HepG2 (cell line): ENCODE data around the gene PSD. TPM values are rescaled to one million over a fixed set of nuclear protein-coding genes. Genes with fewer than 3 reads are reported as not detected.

Experiments
- DR1 ChIP-seq: sonication (generic); formaldehyde crosslinking; IDR thresholded peaks from 2 replicates; pipeline ENCODE4 v1.8.0; 2021; ENCODE audit warnings: mild to moderate bottlenecking, missing genetic modification reagents, inconsistent platforms
- ELF1 ChIP-seq: sonication (generic); formaldehyde crosslinking; IDR thresholded peaks from 2 replicates; pipeline ENCODE4 v1.4.0; 2020; ENCODE audit warnings: missing genetic modification reagents
- FIP1L1 ChIP-seq: fragments of 200-400 bp; formaldehyde crosslinking; IDR thresholded peaks from 2 replicates; pipeline ENCODE4 v1.6.1; 2018; ENCODE audit warnings: low read depth, mild to moderate bottlenecking, low read length, moderate library complexity, borderline replicate concordance; ENCODE audit not compliant: insufficient read depth
- GABPB1 ChIP-seq: IDR thresholded peaks from 2 replicates; pipeline ENCODE4 v1.6.1; 2016; ENCODE audit warnings: mild to moderate bottlenecking, missing genetic modification reagents, moderate library complexity, missing compliant biosample characterization
- HOXA7 ChIP-seq: sonication (generic); formaldehyde crosslinking; IDR thresholded peaks from 2 replicates; pipeline ENCODE4 v1.8.1; 2022; ENCODE audit warnings: mild to moderate bottlenecking, missing genetic modification reagents, moderate library complexity
- ISX ChIP-seq: sonication (generic); formaldehyde crosslinking; conservative IDR thresholded peaks from 2 replicates; pipeline ENCODE4 v1.5.0; 2020; ENCODE audit warnings: missing genetic modification reagents
- MIER3 ChIP-seq: IDR thresholded peaks from 2 replicates; pipeline ENCODE4 v1.6.1; 2016; ENCODE audit warnings: missing compliant biosample characterization, borderline replicate concordance
- NFE2 ChIP-seq: sonication (generic); formaldehyde crosslinking; IDR thresholded peaks from 2 replicates; pipeline ENCODE4 v1.4.0; 2020; ENCODE audit warnings: missing genetic modification reagents
- NFE2L2 ChIP-seq: fragments of 150-350 bp; IDR thresholded peaks from 2 replicates; pipeline ENCODE4 v1.6.1; 2014; ENCODE audit warnings: low read length
- PAX8 ChIP-seq: sonication (generic); formaldehyde crosslinking; IDR thresholded peaks from 2 replicates; pipeline ENCODE4 v1.8.0; 2022; ENCODE audit warnings: mild to moderate bottlenecking, missing genetic modification reagents, borderline replicate concordance
- SIN3B ChIP-seq: fragments of 150-350 bp; IDR thresholded peaks from 2 replicates; pipeline ENCODE4 v1.6.1; 2014; ENCODE audit warnings: low read length
- SMARCC2 ChIP-seq: fragments of 450-650 bp; IDR thresholded peaks from 2 replicates; pipeline ENCODE4 v1.6.1; 2017; ENCODE audit warnings: antibody characterized with exemption, mild to moderate bottlenecking
- TCF7L2 ChIP-seq: IDR thresholded peaks from 2 replicates; pipeline ENCODE4 v1.6.1; 2011; ENCODE audit warnings: mild to moderate bottlenecking, low read depth, low read length, moderate library complexity
- ZBTB20 ChIP-seq: sonication (generic); formaldehyde crosslinking; IDR thresholded peaks from 2 replicates; pipeline ENCODE4 v1.8.1; 2023; ENCODE audit warnings: missing genetic modification reagents, low read depth, mild to moderate bottlenecking, borderline replicate concordance
- ZEB1 ChIP-seq: IDR thresholded peaks from 2 replicates; pipeline ENCODE4 v1.6.1; 2012; ENCODE audit warnings: mild to moderate bottlenecking, low read depth, inconsistent platforms; ENCODE audit not compliant: insufficient replicate concordance
- ZNF256 ChIP-seq: sonication (generic); formaldehyde crosslinking; conservative IDR thresholded peaks from 2 replicates; pipeline ENCODE4 v1.4.0; 2020; ENCODE audit warnings: missing genetic modification reagents
- ZNF562 ChIP-seq: sonication (generic); formaldehyde crosslinking; IDR thresholded peaks from 2 replicates; pipeline ENCODE4 v1.8.0; 2022; ENCODE audit warnings: missing genetic modification reagents, borderline replicate concordance
- ZNF615 ChIP-seq: sonication (generic); formaldehyde crosslinking; IDR thresholded peaks from 2 replicates; pipeline ENCODE4 v1.5.0; 2020; ENCODE audit warnings: mild to moderate bottlenecking, missing genetic modification reagents, borderline replicate concordance
- ZNF709 ChIP-seq: sonication (generic); formaldehyde crosslinking; IDR thresholded peaks from 2 replicates; pipeline ENCODE4 v1.5.0; 2020; ENCODE audit warnings: mild to moderate bottlenecking, missing genetic modification reagents
- ZNF746 ChIP-seq: sonication (generic); formaldehyde crosslinking; IDR thresholded peaks from 2 replicates; pipeline ENCODE4 v1.8.0; 2022; ENCODE audit warnings: mild to moderate bottlenecking, missing genetic modification reagents
- ZSCAN9 ChIP-seq: IDR thresholded peaks from 2 replicates; pipeline ENCODE4 v1.6.1; 2016; ENCODE audit warnings: borderline replicate concordance
- polyA plus RNA-seq, 8 experiments: library from polyadenylated mRNA; depleted of rRNA in 3 of 8; stranded (reverse) in 7 of 8; unstranded in 1 of 8; fragments of >200 nt; fragmentation: Illumina TruSeq in 4 of 8; extraction: Trizol in 4 of 8; gene quantifications; 2 replicates each; pipeline versions ENCODE4 v1.2.1 to v1.2.3, GENCODE V29; 2011 to 2016; ENCODE audit warnings: low read depth in 4 of 8, missing spikeins in 1 of 8, mixed read lengths in 1 of 8; ENCODE audit not compliant: insufficient read depth in 1 of 8
- total RNA-seq, 5 experiments: library from RNA; depleted of rRNA; stranded (reverse); fragments of >200 nt; fragmentation: Illumina TruSeq; extraction: Trizol; gene quantifications; 2 replicates each; pipeline ENCODE4 v1.2.3, GENCODE V29; 2016; ENCODE audit warnings: low read depth in 1 of 5
- TF ChIP-seq, protein P1 (sequence below): sonication (generic); formaldehyde crosslinking; IDR thresholded peaks from 2 replicates; pipeline ENCODE4 v1.4.0; 2020; ENCODE audit warnings: missing genetic modification reagents
- TF ChIP-seq, protein P2 (sequence below): sonication (generic); formaldehyde crosslinking; IDR thresholded peaks from 2 replicates; pipeline ENCODE4 v1.5.1; 2020; ENCODE audit warnings: mild to moderate bottlenecking, missing genetic modification reagents, borderline replicate concordance
- TF ChIP-seq, protein P3 (sequence below): sonication (generic); formaldehyde crosslinking; IDR thresholded peaks from 2 replicates; pipeline ENCODE4 v1.5.1; 2020; ENCODE audit warnings: missing genetic modification reagents, mild to moderate bottlenecking, borderline replicate concordance
- TF ChIP-seq, protein P4 (sequence below): sonication (generic); formaldehyde crosslinking; IDR thresholded peaks from 2 replicates; pipeline ENCODE4 v1.4.0; 2020; ENCODE audit warnings: missing genetic modification reagents; ENCODE audit errors: not compliant biosample characterization

The PSD gene
- total and polyA plus RNA-seq, 2 of the 13 experiments (the other 11 are each of a cell fraction or from before 2014, with no cell fraction given) = 0.35 to 0.58 TPM

DNA sequence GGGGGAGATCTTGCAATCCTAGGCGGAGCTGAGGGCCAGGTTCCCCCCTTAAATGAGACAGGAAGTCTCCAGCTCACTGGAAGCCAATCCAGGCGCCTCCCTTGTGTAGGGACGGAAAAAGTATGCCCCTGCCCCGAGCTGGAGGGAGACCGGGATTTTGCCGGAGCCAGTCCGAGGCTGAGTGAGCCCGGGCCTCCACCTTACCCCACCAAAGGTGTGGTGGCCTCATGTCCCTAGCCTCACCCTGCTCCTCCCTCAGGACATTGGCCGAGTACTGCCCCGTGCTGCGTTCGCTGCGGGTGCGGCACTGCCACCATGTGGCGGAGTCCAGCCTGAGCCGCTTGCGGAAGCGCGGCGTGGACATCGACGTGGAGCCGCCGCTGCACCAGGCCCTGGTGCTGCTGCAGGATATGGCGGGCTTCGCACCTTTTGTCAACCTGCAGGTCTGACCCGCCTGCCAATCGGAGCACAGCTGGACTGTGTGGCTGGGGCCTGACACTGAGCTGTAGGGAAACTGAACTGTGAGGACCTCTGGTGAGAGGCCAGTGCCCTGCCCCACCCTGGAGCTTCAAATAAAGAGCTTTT is 4.1 kb upstream of the PSD start (continued):
- TF ChIP-seq, protein P1, sequence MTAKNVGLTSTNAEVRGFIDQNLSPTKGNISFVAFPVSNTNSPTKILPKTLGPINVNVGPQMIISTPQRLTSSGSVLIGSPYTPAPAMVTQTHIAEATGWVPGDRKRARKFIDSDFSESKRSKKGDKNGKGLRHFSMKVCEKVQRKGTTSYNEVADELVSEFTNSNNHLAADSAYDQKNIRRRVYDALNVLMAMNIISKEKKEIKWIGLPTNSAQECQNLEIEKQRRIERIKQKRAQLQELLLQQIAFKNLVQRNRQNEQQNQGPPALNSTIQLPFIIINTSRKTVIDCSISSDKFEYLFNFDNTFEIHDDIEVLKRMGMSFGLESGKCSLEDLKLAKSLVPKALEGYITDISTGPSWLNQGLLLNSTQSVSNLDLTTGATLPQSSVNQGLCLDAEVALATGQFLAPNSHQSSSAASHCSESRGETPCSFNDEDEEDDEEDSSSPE (CRISPR knock-in tag) = peak; percentile 90
- TF ChIP-seq MIER3 (CRISPR knock-in tag) (peak; percentile 85), NFE2L2 (no peak), ZSCAN9 (CRISPR knock-in tag) (peak; percentile 24; the same call in 1 of the 2 replicates), PAX8 (CRISPR knock-in tag) (peak; percentile 98; the same call in 1 of the 2 replicates), DR1 (CRISPR knock-in tag) (peak; percentile 37; the same call in 1 of the 2 replicates), ZNF709 (no peak), SIN3B (no peak), ZNF256 (CRISPR knock-in tag) (peak; percentile 57; the same call in 1 of the 2 replicates), ZNF615 (CRISPR knock-in tag) (no peak), FIP1L1 (no peak), SMARCC2 (no peak), NFE2 (CRISPR knock-in tag) (no peak), HOXA7 (no peak), ZNF562 (no peak), GABPB1 (CRISPR knock-in tag) (peak; percentile 86), ZBTB20 (CRISPR knock-in tag) (peak; percentile 94), ISX (no peak), TCF7L2 (no peak), ZEB1 (peak; percentile 77), ELF1 (peak; percentile 92), ZNF746 (CRISPR knock-in tag) (peak; percentile 45; the same call in 1 of the 2 replicates)
- TF ChIP-seq, protein P2, sequence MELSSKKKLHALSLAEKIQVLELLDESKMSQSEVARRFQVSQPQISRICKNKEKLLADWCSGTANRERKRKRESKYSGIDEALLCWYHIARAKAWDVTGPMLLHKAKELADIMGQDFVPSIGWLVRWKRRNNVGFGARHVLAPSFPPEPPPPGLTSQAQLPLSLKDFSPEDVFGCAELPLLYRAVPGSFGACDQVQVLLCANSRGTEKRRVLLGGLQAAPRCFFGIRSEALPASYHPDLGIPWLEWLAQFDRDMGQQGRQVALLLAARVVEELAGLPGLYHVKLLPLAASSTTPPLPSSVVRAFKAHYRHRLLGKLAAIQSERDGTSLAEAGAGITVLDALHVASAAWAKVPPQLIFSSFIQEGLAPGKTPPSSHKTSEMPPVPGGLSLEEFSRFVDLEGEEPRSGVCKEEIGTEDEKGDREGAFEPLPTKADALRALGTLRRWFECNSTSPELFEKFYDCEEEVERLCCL (CRISPR knock-in tag) = peak; percentile 77; the same call in 1 of the 2 replicates
- TF ChIP-seq, protein P3, sequence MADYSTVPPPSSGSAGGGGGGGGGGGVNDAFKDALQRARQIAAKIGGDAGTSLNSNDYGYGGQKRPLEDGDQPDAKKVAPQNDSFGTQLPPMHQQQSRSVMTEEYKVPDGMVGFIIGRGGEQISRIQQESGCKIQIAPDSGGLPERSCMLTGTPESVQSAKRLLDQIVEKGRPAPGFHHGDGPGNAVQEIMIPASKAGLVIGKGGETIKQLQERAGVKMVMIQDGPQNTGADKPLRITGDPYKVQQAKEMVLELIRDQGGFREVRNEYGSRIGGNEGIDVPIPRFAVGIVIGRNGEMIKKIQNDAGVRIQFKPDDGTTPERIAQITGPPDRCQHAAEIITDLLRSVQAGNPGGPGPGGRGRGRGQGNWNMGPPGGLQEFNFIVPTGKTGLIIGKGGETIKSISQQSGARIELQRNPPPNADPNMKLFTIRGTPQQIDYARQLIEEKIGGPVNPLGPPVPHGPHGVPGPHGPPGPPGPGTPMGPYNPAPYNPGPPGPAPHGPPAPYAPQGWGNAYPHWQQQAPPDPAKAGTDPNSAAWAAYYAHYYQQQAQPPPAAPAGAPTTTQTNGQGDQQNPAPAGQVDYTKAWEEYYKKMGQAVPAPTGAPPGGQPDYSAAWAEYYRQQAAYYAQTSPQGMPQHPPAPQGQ = no peak
- TF ChIP-seq, protein P4, sequence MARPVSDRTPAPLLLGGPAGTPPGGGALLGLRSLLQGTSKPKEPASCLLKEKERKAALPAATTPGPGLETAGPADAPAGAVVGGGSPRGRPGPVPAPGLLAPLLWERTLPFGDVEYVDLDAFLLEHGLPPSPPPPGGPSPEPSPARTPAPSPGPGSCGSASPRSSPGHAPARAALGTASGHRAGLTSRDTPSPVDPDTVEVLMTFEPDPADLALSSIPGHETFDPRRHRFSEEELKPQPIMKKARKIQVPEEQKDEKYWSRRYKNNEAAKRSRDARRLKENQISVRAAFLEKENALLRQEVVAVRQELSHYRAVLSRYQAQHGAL (CRISPR knock-in tag) = no peak
